GM19035 (cell line): ENCODE data around the gene GPHA2.
"Not testable (repeated sequence)": the region's sequence is repeated elsewhere in the genome, so short reads cannot be mapped to it uniquely, and the experiment has no call there.

Experiments
- ATAC-seq: cut with Tn5 transposase; IDR thresholded peaks from one replicate; pipeline ENCODE4 v1.9.1; 2021; ENCODE audit not compliant: unreplicated experiment

Gene GPHA2, protein sequence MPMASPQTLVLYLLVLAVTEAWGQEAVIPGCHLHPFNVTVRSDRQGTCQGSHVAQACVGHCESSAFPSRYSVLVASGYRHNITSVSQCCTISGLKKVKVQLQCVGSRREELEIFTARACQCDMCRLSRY

DNA sequence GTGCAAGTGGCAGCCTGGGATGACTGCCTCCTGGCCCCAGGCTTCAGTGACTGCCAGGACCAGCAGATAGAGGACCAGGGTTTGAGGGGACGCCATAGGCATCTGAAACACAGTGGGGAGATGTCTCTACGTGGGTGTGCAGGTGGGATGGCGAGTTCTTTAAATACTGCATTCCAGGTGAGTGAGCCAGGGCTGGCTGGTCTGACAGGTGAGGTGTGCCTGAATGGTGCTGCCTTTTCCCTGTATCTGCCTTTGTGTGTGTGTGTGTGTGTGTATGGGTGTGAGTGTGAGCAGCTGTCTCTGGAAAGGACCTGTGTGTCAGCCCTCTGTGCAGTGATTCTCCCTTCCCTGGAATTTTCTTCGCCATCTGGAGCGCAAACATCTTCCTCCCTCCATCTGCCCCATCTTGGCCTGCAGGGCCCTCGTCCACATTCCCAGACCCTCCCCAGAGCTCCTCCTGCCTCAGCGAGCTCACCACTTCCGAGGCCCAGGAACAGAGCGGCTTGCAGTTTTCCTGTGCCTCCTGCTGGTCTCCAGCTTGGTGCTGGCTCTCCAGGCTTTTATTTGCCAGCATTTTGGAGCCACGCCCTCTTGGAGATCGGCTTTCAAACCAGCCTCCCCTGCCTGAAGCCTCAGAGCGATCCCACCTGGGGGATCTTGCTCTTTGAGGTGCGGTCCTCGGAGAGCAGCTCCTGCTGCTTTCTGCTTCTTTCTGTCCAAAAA, at the start of gene GPHA2:
Gene GPHA2 (minus strand): TSS at position 535 of the 723 bp plus-strand sequence. CDS start 433 bp downstream, at position 102.
- no peak for ATAC-seq

GRCh38 chr11:64983339-64983738, 47.6 kb upstream of the GPHA2 start:
- ATAC-seq: not testable (repeated sequence)

DNA sequence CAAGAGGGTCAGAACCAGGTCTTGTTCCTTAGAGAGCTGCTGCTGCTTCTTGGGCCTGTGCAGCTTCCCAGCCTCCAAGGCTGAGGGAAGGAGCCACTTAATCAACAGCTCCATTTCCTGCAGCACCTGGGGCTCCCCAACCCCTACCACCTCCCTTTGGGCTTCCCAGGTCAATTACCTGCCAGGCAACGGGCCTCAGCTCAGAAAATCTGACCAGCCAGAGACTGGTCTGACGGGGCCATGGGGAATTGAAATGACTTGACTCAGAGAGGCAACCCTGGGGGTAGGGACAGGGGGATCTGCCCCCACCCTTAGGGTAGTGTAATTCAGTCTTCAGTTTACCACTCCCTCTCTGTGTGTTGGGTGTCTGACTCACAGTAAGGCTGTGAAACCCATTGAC, 41.0 kb upstream of the GPHA2 start:
- ATAC-seq: no peak

DNA sequence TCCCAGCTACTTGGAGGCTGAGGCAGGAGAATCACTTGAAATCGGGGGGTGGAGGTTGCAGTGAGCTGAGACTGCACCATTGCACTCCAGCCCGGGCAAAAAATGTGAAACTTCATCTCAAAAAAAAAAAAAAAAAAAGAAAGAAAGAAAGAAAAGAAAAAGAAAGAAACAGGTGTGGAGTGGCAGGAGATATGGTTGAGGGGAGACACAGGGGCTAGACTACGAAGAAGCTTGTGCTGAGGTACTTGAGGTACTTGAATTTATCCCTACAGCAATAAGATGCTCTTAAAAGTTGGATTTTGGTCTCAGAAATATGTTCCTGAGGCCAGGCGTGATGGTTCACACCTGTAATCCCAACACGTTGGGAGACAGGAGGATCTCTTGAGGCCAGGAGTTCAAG, 38.4 kb upstream of the GPHA2 start:
- ATAC-seq: no peak

GRCh38 chr11:64971421-64972233, 35.9 kb upstream of the GPHA2 start, which contains the start of gene MAJIN:
TSS of gene MAJIN (minus strand) at chr11:64972108. CDS start at chr11:64959405, 12,703 bp downstream.
- ATAC-seq: no peak

DNA sequence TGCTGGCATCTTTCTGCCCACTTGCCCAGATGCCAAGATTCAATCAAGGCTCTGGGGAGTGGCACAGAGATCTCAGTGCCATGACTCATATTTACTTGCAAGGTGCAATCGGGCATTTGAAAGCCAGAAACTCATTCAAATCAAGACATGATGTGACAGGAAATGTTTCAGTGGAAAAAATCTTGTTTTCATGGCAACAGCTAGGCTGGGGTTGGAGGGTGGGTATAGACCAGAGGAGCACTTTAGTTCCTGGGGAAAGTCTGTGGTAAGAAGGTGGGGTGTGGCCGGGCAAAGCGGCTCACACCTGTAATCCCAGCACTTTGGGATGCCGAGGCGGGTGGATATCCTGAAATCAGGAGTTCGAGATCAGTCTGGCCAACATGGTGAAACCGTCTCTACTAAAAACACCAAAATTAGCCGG, 35.0 kb upstream of the GPHA2 start:
- no peak for ATAC-seq

GRCh38 chr11:64969209-64969608, 33.5 kb upstream of the GPHA2 start:
- no peak for ATAC-seq

DNA sequence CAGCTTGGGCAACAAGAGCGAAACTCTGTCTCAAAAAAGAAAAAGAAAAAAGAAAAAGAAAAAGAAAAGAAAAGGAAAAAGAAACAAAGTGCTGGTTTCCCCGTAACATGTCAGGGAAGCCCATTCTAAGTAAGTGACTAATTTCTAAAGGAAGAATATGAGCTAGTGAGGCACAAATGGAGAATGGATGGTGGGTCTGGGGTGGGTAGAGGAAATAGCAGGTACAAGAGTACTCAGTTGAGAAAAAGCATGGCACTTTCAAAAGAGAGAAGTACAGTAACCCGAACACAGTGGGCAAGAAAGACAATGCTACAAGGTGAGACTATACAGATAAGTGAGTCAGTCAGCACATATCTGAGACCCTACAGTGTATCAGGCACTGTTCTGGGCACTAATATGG, 31.7 kb upstream of the GPHA2 start:
- no peak for ATAC-seq

DNA sequence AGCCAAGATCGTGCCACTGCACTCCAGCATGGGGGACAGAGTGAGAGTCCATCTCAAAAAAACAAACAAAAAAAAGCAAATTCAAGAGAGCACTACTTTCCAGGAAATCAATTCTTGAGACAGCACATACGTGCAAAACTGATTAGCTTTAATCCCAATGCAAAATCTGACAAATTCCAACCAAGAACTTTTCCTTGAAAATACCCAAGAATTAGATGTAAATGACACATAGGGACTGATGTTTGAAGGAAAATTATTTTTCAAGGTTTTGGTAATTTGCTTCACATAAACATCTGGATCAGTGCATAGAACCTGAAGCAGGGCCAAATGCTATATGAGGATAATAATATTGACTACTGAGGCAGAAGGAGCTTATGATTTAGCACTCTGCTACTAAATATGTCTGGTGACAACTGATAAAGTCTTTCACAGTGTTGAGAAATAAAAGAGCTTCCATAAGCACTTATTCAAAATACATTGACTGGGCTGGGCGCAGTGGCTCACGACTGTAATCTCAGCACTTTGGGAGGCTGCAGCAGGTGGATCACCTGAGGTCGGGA, 27.5 kb upstream of the GPHA2 start:
- no peak for ATAC-seq

- ATAC-seq: no peak
Measured at GRCh38 chr11:64960719-64961118, 25.0 kb upstream of the GPHA2 start.

- no peak for ATAC-seq
Measured at GRCh38 chr11:64959498-64959897, 23.8 kb upstream of the GPHA2 start.

DNA sequence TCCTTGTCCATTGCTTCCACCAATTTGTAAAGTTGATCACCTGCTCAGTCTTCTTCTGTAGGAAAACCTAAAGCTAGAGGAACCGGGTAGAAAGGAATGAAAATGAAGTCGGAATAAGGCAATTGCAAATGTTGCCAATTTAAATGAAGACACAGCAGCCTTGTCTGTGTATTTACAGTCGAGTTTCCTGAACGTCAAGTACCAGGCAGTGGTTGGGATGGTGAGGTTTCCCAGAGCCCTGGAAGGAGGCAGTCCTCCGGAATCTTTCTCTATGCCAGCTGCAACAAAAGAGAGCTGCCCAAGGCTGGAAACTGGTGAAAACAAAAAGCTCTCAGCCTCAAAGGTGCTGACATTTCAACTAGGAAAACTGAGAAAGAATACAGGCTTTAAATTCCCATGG, 18.5 kb upstream of the GPHA2 start:
- no peak for ATAC-seq

DNA sequence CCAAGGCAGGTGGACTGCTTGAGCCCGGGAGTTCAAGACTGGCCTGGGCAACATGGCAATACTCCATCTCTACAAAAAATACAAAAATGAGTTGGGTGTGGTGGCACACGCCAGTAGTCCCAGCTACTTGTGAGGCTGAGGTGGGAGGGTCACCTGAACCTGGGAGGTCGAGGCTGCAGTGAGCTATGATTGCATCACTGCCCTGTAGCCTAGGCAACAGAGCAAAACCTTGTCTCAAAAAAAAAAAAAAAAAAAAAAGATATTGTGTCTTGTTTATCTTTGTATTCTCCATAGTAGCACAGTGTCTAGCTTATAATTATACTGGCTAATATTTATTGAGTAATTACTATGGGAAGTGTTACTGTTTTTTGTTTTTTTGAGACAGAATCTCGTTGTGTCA, 15.8 kb upstream of the GPHA2 start:
- no peak for ATAC-seq

DNA sequence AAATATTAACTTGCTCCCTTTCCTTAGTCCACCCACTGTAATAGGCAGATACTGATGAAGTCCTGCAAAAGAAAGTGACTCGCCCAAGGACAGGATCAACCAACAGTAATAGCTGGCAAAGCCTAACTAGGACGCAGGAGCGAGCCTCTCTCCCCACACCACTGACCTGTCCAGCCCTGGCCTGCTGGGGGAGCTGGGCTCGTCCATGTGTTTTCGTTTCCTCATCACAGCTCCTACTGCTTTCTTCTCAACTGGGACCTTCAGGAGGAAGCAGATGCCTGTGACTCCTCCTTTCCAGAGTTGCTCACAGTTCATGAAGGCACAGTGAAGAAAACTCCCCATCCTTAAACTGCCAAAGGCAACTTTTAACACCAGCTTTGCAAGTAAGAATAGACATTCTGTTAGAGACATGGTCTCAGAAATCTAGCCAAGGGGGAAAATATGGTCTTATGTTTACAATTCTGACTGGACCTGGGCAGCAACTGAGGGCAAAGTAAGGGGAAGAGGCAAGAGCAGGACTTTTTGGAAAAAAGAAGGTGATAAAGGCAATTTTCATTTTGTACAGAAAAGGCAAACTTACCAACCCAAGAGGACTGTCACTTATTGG, 11.6 kb upstream of the GPHA2 start:
- no peak for ATAC-seq

DNA sequence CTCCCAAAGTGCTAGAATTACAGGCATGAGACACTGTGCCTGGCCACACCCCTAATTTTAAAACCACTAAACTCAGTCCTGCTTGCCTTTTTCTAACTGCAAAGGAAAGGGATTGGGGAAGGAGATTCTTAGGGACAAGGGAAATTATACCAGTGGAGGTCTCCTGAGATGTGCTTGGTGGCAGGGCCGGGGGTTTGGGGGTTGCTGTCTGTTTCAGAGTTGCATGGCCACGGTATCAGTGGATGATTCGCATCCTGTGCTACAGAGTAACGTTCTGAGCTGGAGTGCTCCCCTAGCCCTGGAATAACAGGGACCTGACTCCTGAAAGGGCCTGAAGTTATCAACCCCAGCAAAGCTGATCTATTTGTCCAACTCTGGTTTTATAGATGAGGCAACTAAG, 846 bp upstream of the GPHA2 start:
- ATAC-seq: no peak

- ATAC-seq: no peak
Measured at GRCh38 chr11:64934682-64935358, 873 bp downstream of the GPHA2 start.

GRCh38 chr11:64933935-64934681, 1.6 kb downstream of the GPHA2 start:
- ATAC-seq: no peak

DNA sequence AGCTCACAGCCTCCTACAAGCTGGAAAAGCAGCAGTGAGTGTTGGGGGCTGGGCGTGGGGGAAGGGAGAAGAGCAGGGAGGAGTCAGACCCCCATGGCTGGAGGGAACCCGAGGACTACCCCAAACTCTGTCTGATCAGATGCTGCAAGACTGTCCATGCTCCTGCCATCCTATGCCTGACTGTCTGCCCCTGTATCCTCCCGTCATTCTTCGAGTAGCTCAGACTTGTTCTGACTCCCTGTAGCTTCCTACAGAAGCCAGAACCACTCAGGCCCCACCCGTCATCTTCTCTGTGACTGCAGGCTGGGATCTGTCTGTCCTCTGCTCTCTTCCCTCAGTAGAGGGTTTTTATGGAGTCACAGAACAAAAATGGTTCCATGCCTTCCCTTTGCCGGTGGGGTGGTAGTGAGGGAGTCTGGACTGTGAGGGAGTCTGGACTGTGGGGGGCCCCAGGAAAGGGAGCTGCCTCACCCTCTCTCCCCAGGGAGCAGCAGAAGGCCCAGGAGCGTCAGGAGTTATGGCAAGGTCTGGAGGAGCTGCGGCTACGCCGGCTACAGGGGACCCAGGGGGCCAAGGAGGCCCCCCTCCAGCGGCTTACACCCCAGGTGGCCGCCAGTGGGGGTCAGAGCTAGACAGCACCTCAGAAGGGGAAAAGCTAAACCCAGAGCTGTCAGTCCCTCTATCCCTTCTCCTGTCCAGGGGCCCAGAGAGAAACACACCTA, 2.3 kb downstream of the GPHA2 start:
- ATAC-seq: no peak

DNA sequence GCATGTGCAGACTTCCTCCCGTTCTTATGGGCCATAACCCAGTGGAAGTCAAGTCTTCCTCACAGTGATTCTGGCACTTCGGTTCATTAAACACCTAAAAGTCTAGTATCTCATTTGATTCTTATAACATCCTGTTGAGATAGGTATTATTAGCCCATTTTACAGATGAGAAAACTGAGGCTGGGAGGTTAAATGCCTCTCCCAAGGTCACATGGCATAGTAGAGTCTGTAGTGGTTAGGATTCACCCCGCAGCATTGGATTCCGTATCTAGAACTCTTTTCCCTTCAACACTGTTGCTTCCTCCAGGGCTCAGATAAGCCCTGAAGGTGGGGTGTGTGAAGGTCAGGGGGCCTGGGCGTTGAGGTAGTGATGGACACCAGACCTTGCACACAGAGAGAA, 3.4 kb downstream of the GPHA2 start:
- no peak for ATAC-seq
